Central memory CD8-positive, alpha-beta T cell (primary cell): ENCODE measurements around the gene KCNJ12.
"Not testable (repeated sequence)": the region's sequence is repeated elsewhere in the genome, so short reads cannot be mapped to it uniquely, and the experiment has no call there.

Source experiments
- ATAC-seq: fragments of 150-1000 bp; cut with Tn5 transposase; replicated peaks from 2 replicates; pipeline ENCODE4 v1.10.0; 2022; ENCODE audit warnings: mild to moderate bottlenecking, moderate FRiP score, moderate number of reproducible peaks; ENCODE audit not compliant: poor library complexity, severe bottlenecking; ENCODE audit errors: extremely low read depth
- DNase-seq, 2 donors: peaks; one replicate each; pipeline ENCODE4 v3.0.0; 2021; ENCODE audit warnings: low spot score in 2 of 2
- H3K27ac Mint-ChIP-seq: one replicate; pipeline ENCODE4 v1.8.0; 2022; ENCODE audit warnings: low read depth, mild to moderate bottlenecking, moderate library complexity, mixed read lengths
- H3K27me3 Mint-ChIP-seq: one replicate; pipeline ENCODE4 v1.8.0; 2022; ENCODE audit warnings: mixed read lengths
- H3K36me3 Mint-ChIP-seq: one replicate; pipeline ENCODE4 v1.8.0; 2022; ENCODE audit warnings: mild to moderate bottlenecking, moderate library complexity, mixed read lengths; ENCODE audit not compliant: insufficient read depth
- H3K4me1 Mint-ChIP-seq: one replicate; pipeline ENCODE4 v1.8.0; 2022; ENCODE audit warnings: mixed read lengths
- H3K4me3 Mint-ChIP-seq: one replicate; pipeline ENCODE4 v1.8.0; 2022; ENCODE audit warnings: mild to moderate bottlenecking, moderate library complexity, mixed read lengths
- H3K9me3 Mint-ChIP-seq: one replicate; pipeline ENCODE4 v1.8.0; 2022; ENCODE audit warnings: mixed read lengths

The KCNJ12 gene

GRCh38 chr17:21400816-21401593, 24.8 kb downstream of the KCNJ12 start:
- no peaks in the 10 kb centered on the region for H3K36me3 Mint-ChIP-seq
- ATAC-seq (no peak), DNase-seq (no peak)
- H3K27me3 Mint-ChIP-seq: no peaks in the 10 kb centered on the region
- no peak overlapping the region for H3K27ac Mint-ChIP-seq
- H3K4me3 Mint-ChIP-seq: no peak overlapping the region
- peaks cover 5% of the 10 kb centered on the region for H3K4me1 Mint-ChIP-seq
- H3K9me3 Mint-ChIP-seq: no peaks in the 10 kb centered on the region

DNA sequence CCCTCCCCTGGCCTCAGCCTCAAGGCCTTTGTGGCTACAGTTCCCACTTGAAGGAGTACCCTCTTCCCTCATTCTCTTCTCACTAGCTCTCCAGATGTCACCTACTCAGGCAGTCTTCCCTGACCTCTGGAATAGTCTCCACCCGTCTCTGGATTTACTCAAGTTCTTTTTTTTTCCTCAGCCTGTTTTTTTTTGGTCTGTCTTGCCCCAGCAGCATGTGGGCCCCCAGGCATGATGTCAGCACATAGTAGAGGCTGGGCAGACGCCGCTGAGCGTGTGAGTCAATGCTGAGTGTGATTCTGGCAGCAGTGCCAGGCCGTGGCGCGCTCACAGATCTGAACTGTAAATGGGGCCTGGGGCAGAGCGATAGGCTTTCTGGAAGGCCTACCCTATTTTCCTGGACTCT, 26.0 kb downstream of the KCNJ12 start:
- ATAC-seq, H3K27ac Mint-ChIP-seq, H3K4me3 Mint-ChIP-seq, H3K36me3 Mint-ChIP-seq, H3K9me3 Mint-ChIP-seq, DNase-seq, H3K27me3 Mint-ChIP-seq, H3K4me1 Mint-ChIP-seq: not testable (repeated sequence)

GRCh38 chr17:21402926-21403325, 26.8 kb downstream of the KCNJ12 start:
- not testable (repeated sequence) for ATAC-seq, H3K4me1 Mint-ChIP-seq, DNase-seq, H3K4me3 Mint-ChIP-seq, H3K36me3 Mint-ChIP-seq, H3K9me3 Mint-ChIP-seq, H3K27me3 Mint-ChIP-seq, H3K27ac Mint-ChIP-seq

GRCh38 chr17:21404106-21404505, 27.9 kb downstream of the KCNJ12 start:
- not testable (repeated sequence) for H3K4me3 Mint-ChIP-seq, H3K36me3 Mint-ChIP-seq, H3K27ac Mint-ChIP-seq, H3K9me3 Mint-ChIP-seq, H3K27me3 Mint-ChIP-seq, ATAC-seq, DNase-seq, H3K4me1 Mint-ChIP-seq

- ATAC-seq, H3K4me3 Mint-ChIP-seq, H3K9me3 Mint-ChIP-seq, H3K4me1 Mint-ChIP-seq, H3K27ac Mint-ChIP-seq, H3K36me3 Mint-ChIP-seq, H3K27me3 Mint-ChIP-seq, DNase-seq: not testable (repeated sequence)
Observed at GRCh38 chr17:21404539-21404938, 28.4 kb downstream of the KCNJ12 start.

DNA sequence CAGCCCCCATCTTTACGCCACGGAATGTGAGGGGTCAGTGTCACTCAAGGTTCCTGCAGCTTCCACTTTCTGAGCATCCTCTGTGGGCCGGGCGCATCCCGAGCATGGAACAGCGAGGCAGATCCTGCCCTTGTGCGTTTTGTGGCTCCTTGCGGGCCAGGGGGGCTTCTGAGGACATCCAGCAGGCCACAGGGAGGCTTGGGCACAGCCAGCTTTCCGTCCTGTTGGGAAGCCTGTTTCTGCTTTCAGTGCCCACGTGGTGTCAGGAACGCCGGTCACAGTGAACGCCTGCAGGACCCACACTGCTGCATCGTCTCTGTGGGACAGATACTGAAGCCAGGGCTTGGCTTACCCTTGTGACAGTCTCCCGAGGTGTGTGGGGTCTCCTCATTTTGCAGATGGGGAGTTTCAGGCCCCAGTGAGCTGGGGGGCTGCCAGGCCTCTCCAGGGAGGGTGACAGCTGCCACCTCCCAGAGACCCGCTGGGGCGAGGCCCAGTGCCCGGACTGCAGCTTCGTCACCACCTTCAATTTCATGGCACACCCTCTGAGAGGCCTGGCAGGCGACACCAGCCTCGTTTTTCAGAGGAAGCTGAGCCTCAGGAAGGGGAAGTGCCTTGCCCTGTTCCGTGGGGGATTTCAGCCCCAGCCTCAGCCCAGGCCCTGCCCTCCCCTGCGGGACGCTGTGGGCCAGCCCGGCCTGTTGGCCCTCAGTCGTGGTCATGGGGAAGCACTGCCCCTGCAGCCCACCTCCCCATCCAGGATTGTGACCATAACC, 29.0 kb downstream of the KCNJ12 start:
- H3K36me3 Mint-ChIP-seq, DNase-seq, H3K27me3 Mint-ChIP-seq, H3K4me3 Mint-ChIP-seq, H3K4me1 Mint-ChIP-seq, H3K9me3 Mint-ChIP-seq, H3K27ac Mint-ChIP-seq, ATAC-seq: not testable (repeated sequence)

DNA sequence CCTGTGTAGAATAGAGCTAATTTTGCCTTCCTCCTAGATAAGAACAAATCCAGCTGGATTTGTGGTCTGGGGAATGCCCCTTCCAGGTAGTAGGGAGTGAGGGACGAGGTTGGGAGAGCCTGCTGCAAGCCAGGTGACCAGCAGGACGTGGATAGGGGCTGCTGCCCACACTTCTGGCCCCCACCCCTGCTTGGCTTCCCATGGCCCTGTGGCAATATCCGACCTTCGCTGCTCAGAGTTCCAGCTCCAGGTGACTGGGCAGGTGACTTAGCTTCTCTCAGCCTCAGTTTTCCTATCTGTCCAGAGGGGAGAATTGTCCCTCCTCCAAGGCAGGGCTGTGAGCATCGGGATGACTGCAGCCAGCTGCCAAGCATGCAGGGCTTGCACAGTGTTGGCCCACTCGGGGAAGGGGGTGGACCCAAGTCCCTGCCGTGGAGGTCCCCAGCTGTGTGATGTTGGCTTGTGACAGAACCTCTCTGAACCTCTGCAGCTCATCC, 29.8 kb downstream of the KCNJ12 start:
- not testable (repeated sequence) for H3K27me3 Mint-ChIP-seq, ATAC-seq, H3K9me3 Mint-ChIP-seq, H3K36me3 Mint-ChIP-seq, DNase-seq, H3K27ac Mint-ChIP-seq, H3K4me1 Mint-ChIP-seq, H3K4me3 Mint-ChIP-seq

DNA sequence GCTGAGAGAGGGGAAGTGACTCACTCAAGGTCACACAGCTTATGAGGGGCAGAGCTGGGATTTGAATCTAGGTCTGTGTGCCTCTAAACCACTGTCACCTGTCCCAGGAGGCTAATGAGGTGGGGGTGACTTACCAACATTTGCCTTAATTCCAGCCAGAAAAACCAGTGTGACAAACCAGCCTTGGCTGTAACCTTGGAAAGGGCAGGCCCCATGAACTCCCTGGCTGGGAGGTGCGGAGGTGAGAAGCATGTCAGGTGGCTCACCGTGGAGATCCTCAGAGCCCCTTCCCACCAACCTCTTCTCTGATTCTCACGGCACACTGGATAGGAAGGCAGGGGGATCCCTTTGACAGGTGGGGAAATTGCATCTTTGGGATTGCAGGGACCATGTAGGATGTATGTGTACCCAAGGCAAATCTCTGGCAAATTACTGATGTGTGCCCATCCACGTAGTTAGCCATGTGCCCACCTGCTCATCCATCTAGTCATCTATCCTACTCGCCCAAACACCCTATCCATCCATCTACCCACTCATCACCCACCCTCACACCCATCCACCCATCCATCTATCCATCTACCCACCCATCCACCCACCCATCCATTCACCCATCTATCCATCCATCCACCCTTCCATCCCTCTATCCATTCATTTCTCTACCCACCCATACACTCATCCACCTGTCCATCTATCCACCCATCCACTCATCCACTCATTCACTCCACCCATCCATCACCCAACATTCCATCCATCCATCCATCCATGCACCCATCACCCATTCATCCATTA, 30.7 kb downstream of the KCNJ12 start:
- not testable (repeated sequence) for H3K4me1 Mint-ChIP-seq, H3K9me3 Mint-ChIP-seq, H3K36me3 Mint-ChIP-seq, H3K27ac Mint-ChIP-seq, ATAC-seq, H3K27me3 Mint-ChIP-seq, DNase-seq, H3K4me3 Mint-ChIP-seq

- H3K9me3 Mint-ChIP-seq, H3K4me1 Mint-ChIP-seq, H3K27ac Mint-ChIP-seq, ATAC-seq, DNase-seq, H3K4me3 Mint-ChIP-seq, H3K36me3 Mint-ChIP-seq, H3K27me3 Mint-ChIP-seq: not testable (repeated sequence)
Observed at GRCh38 chr17:21407752-21408151, 31.6 kb downstream of the KCNJ12 start.

GRCh38 chr17:21408224-21408623, 32.1 kb downstream of the KCNJ12 start:
- not testable (repeated sequence) for H3K9me3 Mint-ChIP-seq, H3K36me3 Mint-ChIP-seq, H3K4me3 Mint-ChIP-seq, DNase-seq, H3K27me3 Mint-ChIP-seq, ATAC-seq, H3K4me1 Mint-ChIP-seq, H3K27ac Mint-ChIP-seq

DNA sequence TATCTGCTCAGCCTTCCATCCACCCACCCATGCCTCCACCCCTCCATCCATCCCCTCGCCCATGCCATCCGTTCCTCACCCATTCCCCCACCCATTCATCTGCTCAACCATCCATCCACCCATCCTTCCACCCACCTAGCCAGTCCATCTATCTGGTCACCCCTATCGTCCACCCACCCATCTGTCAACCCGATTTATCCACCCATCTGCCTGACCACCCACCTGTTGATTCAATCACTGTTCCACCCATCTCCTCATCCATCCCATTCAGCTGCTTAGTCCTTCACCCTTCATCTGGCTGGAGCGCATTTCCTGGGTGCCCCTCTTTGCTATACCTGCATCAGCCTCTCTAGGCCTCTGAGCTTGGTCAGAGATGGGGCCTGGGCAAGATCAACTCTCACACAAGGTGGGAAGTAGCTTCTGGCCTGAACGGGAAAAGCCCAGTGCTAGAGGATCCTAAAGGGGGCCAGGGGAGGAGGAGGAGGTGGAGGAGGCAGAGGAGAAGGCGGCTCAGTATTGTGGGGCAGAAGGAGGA, 32.7 kb downstream of the KCNJ12 start:
- not testable (repeated sequence) for H3K4me1 Mint-ChIP-seq, H3K9me3 Mint-ChIP-seq, H3K36me3 Mint-ChIP-seq, DNase-seq, H3K4me3 Mint-ChIP-seq, H3K27me3 Mint-ChIP-seq, H3K27ac Mint-ChIP-seq, ATAC-seq

GRCh38 chr17:21409388-21409787, 33.2 kb downstream of the KCNJ12 start:
- H3K36me3 Mint-ChIP-seq, H3K4me3 Mint-ChIP-seq, H3K4me1 Mint-ChIP-seq, H3K27ac Mint-ChIP-seq, DNase-seq, H3K27me3 Mint-ChIP-seq, ATAC-seq, H3K9me3 Mint-ChIP-seq: not testable (repeated sequence)
